Right lobe of liver (tissue), 6 donors: Measurements from ENCODE around the gene ZACN. TPM values are rescaled to one million over a fixed set of nuclear protein-coding genes. Genes with fewer than 3 reads are reported as not detected.

Experiments
- ATAC-seq, 4 donors: fragments of 200-7000 bp; cut with Tn5 transposase; one replicate each; pipeline ENCODE4 v1.9.1; 2020; ENCODE audit warnings: mild to moderate bottlenecking in 4 of 4, moderate library complexity in 4 of 4
- DNase-seq, 3 donors: peaks; one replicate each; pipeline ENCODE4 v3.0.0-alpha.2; 2020
- H3K27ac ChIP-seq, 3 donors: fragments of 200-600 bp; one replicate each; pipeline ENCODE4 v1.8.0; 2022
- H3K27me3 ChIP-seq, 2 donors: fragments of 200-600 bp; one replicate each; pipeline ENCODE4 v1.8.0; 2022
- H3K36me3 ChIP-seq, 4 donors: fragments of 200-600 bp; sonication (generic) in 1 of 4; one replicate each; pipeline versions ENCODE4 v1.5.1 to v1.8.0; 2017 to 2022; ENCODE audit warnings: control low read depth in 1 of 4
- H3K4me1 ChIP-seq, 4 donors: fragments of 200-600 bp; sonication (generic) in 1 of 4; one replicate each; pipeline versions ENCODE4 v1.5.1 to v1.8.0; 2017 to 2022; ENCODE audit warnings: control low read depth in 1 of 4
- H3K4me3 ChIP-seq, 3 donors: fragments of 200-600 bp; one replicate each; pipeline ENCODE4 v1.8.0; 2022
- H3K9me3 ChIP-seq, 4 donors: fragments of 200-600 bp; sonication (generic) in 1 of 4; one replicate each; pipeline versions ENCODE4 v1.5.1 to v1.8.0; 2017 to 2022; ENCODE audit warnings: control low read depth in 1 of 4
- CTCF ChIP-seq, 4 donors: fragments of 200-600 bp in 3 of 4; fragments of 450-650 bp in 1 of 4; IDR thresholded peaks; one replicate each; pipeline versions ENCODE4 v1.5.1 to v1.8.0; 2016 to 2022; ENCODE audit warnings: antibody characterized with exemption in 4 of 4, mild to moderate bottlenecking in 2 of 4
- POLR2A ChIP-seq: fragments of 450-650 bp; IDR thresholded peaks from one replicate; pipeline ENCODE4 v1.6.1; 2017; ENCODE audit warnings: antibody characterized with exemption, mild to moderate bottlenecking
- WGBS: methylation state at CpG from one replicate; pipeline ENCODE4 v1.1.6; 2018; ENCODE audit warnings: low coverage, low lambda C conversion rate; ENCODE audit not compliant: insufficient coverage; ENCODE audit errors: missing lambda C conversion rate; 5-methylcytosine and 5-hydroxymethylcytosine counted together
- intact Hi-C, 2 donors: fragments of 100-400 bp; cut with DNase I; formaldehyde crosslinking; loops; one replicate each; pipeline versions ENCODE4 v1.11.2 to v1.14.1; 2022
- total RNA-seq, 6 experiments: library from RNA; depleted of rRNA in 2 of 6; stranded (reverse); fragments of >200 nt in 2 of 6; fragmentation: NEBNext Ultra II Directional in 3 of 6; extraction: Animal tissue kit (Norgen Biotek cat#: 25700) in 3 of 6; gene quantifications; one replicate each; pipeline versions ENCODE4 v1.1.0 to v1.2.4, GENCODE V29; 2016 to 2023
- donor health status: DM: no; HTN: yes; CAD: no.
- donor health status: DM: no; HTN: no; CAD: no.
- donor health status: DM: no; HTN: no; CAD: no.
- donor health status: DM: no; HTN: yes; CAD: no.
- donor health status: DM: no; HTN: yes; CAD: no.

The ZACN gene
- total RNA-seq, 6 experiments from 2014 or later: not detected

DNA sequence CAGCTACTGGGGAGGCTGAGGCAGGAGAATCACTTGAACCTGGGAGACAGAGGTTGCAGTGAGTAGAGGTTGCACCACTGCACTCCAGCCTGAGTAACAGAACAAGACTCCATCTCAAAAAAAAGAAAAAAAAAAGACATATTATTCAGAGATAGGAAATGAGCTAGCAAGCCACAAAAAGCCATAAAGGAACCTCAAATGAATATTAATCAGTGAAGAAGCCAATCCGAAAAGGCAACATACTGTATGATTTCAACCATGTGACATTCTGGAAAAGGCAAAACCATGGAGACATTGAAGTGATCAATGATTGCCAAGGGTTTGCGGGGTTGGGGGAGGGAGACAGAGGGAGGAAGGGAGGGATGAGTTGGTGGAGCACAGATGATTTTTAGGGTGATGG, 33.0 kb downstream of the ZACN start:
- WGBS: 89% methylated on average over 2 of the region's 2 CpGs
- DNase-seq: no peak
- no peak overlapping the region for H3K27ac ChIP-seq
- no peaks in the 10 kb centered on the region for H3K27me3 ChIP-seq
- TF ChIP-seq CTCF (IDR thresholded peaks at IDR 0.05) (no peak), POLR2A (no peak)
- no peaks in the 10 kb centered on the region for H3K36me3 ChIP-seq
- intact Hi-C loops: no loop called here
- ATAC-seq: no peak
- H3K4me3 ChIP-seq: no peak overlapping the region
- H3K4me1 ChIP-seq: no peaks in the 10 kb centered on the region
- no peaks in the 10 kb centered on the region for H3K9me3 ChIP-seq

DNA sequence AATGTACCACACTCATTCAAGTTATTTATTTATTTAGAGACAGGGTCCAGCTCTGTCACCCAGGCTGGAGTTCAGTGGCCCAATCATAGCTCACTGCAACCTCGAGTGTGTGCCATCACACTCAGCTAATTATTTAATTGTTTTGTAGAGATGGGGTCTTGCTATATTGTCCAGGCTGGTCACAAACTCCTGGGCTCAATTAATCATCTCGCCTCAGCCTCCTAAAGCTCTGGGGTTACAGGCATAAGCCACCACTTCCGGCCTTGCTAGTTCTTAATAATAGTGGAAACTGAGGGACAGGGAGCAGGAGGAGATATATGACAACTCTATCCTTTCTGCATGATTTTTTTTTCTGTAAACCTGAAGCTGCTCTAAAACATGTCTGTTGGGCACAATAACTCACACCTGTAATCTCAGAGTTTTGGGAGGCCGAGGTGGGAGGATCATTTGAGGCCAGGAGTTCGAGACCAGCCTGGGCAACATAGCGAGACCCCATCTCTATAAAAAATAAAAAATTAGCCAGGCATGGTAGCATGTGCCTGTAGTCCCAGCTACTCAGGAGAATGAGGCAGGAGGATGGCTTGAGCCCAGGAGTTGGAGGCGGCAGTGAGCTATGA, 36.3 kb downstream of the ZACN start:
- H3K27ac ChIP-seq: no peak overlapping the region
- 89% methylated on average over 7 of the region's 7 CpGs for WGBS
- no peaks in the 10 kb centered on the region for H3K27me3 ChIP-seq
- DNase-seq: no peak
- TF ChIP-seq POLR2A (no peak), CTCF (IDR thresholded peaks at IDR 0.05) (no peak)
- no peaks in the 10 kb centered on the region for H3K9me3 ChIP-seq
- ATAC-seq: no peak
- H3K4me1 ChIP-seq: no peaks in the 10 kb centered on the region
- no peaks in the 10 kb centered on the region for H3K36me3 ChIP-seq
- no peak overlapping the region for H3K4me3 ChIP-seq
- intact Hi-C loops: no loop called here

- 76% methylated on average over 10 of the region's 19 CpGs for WGBS
- DNase-seq: no peak
- intact Hi-C loops: loop anchor here (5.0 to 10.0 kb wide), 2 partner anchors 55 to 163 kb away; no protein-coding TSS in a partner anchor
These were observed 40.7 kb downstream of the ZACN start for GRCh38 chr17:76119409-76120371.

GRCh38 chr17:76120658-76121008, 41.7 kb downstream of the ZACN start:
- ATAC-seq (no peak), DNase-seq (no peak)
- 75% methylated on average over 5 of the region's 5 CpGs for WGBS
- no peaks in the 10 kb centered on the region for H3K27me3 ChIP-seq
- no peak overlapping the region for H3K4me3 ChIP-seq
- H3K36me3 ChIP-seq: no peaks in the 10 kb centered on the region
- intact Hi-C loops: loop anchor here (5.0 to 10.0 kb wide), 2 partner anchors 54 to 162 kb away; no protein-coding TSS in a partner anchor
- no peaks in the 10 kb centered on the region for H3K9me3 ChIP-seq
- peaks cover 0 to 3% (median 0%) of the 10 kb centered on the region in 4 donors for H3K4me1 ChIP-seq
- TF ChIP-seq CTCF (IDR thresholded peaks at IDR 0.05): no peak
- no peak for TF ChIP-seq POLR2A
- H3K27ac ChIP-seq: no peak overlapping the region

More at GRCh38 chr17:76119409-76120371, 40.7 kb downstream of the ZACN start:
- H3K36me3 ChIP-seq: no peaks in the 10 kb centered on the region
- TF ChIP-seq CTCF (IDR thresholded peaks at IDR 0.05): no peak
- TF ChIP-seq POLR2A: no peak
- no peak for ATAC-seq
- H3K27me3 ChIP-seq: no peaks in the 10 kb centered on the region
- H3K9me3 ChIP-seq: no peaks in the 10 kb centered on the region
- H3K4me3 ChIP-seq: no peak overlapping the region
- H3K4me1 ChIP-seq: peaks cover 0 to 3% (median 0%) of the 10 kb centered on the region in 4 donors
- H3K27ac ChIP-seq: no peak overlapping the region
